A673 (cell line): ENCODE results near the gene TMX3.
A peak's percentile ranks its signal among the peaks of the same experiment; 100 is the strongest.

Experiments
- EZH2 ChIP-seq: fragments of 200-600 bp; sonication (generic); IDR thresholded peaks from 2 replicates; pipeline ENCODE4 v1.6.1; 2017; ENCODE audit warnings: borderline replicate concordance, low read depth, mild to moderate bottlenecking, mixed read lengths, antibody characterized with exemption, low read length; ENCODE audit not compliant: poor library complexity, severe bottlenecking
- TF ChIP-seq, protein P1 (sequence below): fragments of 300-800, 200-600 bp; sonication (generic); conservative IDR thresholded peaks from 2 replicates; pipeline ENCODE4 v1.5.1; 2017; ENCODE audit warnings: low read depth, mild to moderate bottlenecking, antibody characterized with exemption, low read length, moderate library complexity, mixed read lengths

DNA sequence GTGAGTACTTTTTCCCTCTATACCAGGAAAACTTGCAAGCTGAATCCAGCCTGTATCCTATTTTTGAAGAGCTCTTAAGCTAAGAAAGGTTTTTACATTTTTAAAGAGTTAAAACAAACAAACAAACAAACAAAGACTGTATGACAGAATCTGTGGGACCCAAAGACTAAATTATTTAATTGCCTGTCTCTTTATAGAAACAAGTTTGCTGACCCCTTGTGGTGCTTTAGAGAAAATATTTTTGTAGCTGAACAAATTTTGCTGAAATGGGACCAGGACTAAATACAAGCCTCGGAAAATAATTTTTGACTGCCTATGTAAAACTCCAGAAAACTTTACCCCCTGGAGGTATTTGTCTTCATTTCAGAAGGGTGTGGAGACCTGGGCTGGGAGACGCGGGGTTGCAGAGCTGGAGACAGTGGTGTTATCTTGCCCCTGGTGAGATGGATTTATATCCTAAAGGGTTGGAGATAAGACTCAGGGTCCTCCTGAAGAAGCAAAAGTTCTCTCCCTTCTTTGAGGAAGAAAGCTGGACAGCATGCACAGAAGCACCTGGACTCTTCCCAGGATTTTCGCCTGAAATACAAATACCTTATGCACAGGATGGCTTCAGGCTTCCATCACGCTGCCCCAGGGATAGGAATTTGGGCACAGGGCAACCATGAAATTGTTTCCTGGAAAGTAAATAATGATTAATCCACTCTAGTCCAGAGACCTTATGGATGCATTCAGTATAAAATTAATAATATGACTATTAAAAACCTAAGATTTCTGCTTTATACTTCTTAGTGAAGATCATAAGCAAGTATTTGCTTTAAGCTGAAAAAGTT, 54.3 kb downstream of the TMX3 start:
- TF ChIP-seq, protein P1, sequence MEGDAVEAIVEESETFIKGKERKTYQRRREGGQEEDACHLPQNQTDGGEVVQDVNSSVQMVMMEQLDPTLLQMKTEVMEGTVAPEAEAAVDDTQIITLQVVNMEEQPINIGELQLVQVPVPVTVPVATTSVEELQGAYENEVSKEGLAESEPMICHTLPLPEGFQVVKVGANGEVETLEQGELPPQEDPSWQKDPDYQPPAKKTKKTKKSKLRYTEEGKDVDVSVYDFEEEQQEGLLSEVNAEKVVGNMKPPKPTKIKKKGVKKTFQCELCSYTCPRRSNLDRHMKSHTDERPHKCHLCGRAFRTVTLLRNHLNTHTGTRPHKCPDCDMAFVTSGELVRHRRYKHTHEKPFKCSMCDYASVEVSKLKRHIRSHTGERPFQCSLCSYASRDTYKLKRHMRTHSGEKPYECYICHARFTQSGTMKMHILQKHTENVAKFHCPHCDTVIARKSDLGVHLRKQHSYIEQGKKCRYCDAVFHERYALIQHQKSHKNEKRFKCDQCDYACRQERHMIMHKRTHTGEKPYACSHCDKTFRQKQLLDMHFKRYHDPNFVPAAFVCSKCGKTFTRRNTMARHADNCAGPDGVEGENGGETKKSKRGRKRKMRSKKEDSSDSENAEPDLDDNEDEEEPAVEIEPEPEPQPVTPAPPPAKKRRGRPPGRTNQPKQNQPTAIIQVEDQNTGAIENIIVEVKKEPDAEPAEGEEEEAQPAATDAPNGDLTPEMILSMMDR = peak; percentile 72
- TF ChIP-seq EZH2 = no peak
